Suprapubic skin (tissue), 3 donors: Measurements from ENCODE around the gene KDM4B.

Experiments
- CTCF ChIP-seq, 2 donors: fragments of 200-600 bp in 1 of 2; fragments of 450-650 bp in 1 of 2; sonication (generic) in 1 of 2; IDR thresholded peaks; one replicate each; pipeline ENCODE4 v1.5.1; 2016 to 2019; ENCODE audit warnings: antibody characterized with exemption in 2 of 2, mild to moderate bottlenecking in 1 of 2, moderate library complexity in 1 of 2
- EP300 ChIP-seq: sonication (generic); formaldehyde crosslinking; IDR thresholded peaks from one replicate; pipeline ENCODE4 v1.6.1; 2017; ENCODE audit warnings: antibody characterized with exemption
- POLR2A ChIP-seq, 2 donors: fragments of 450-650 bp; IDR thresholded peaks; one replicate each; pipeline ENCODE4 v1.6.1; 2017; ENCODE audit warnings: antibody characterized with exemption in 2 of 2, mild to moderate bottlenecking in 2 of 2, moderate library complexity in 2 of 2

- TF ChIP-seq CTCF (IDR thresholded peaks at IDR 0.05) (no peak), EP300 (no peak), POLR2A (IDR thresholded peaks at IDR 0.05) (no peak)
These were observed 123.5 kb downstream of the KDM4B start for GRCh38 chr19:5092481-5092843.
